GM12801 (cell line): ENCODE data around the gene VDAC1.

Source experiments
- TF ChIP-seq, protein P1 (sequence below): IDR thresholded peaks from one replicate; pipeline ENCODE4 v1.5.1; 2011; ENCODE audit warnings: control low read depth; ENCODE audit not compliant: insufficient read length; ENCODE audit errors: extremely low read depth

The VDAC1 gene

GRCh38 chr5:133962801-133963476, 41.8 kb downstream of the VDAC1 start:
- TF ChIP-seq, protein P1, sequence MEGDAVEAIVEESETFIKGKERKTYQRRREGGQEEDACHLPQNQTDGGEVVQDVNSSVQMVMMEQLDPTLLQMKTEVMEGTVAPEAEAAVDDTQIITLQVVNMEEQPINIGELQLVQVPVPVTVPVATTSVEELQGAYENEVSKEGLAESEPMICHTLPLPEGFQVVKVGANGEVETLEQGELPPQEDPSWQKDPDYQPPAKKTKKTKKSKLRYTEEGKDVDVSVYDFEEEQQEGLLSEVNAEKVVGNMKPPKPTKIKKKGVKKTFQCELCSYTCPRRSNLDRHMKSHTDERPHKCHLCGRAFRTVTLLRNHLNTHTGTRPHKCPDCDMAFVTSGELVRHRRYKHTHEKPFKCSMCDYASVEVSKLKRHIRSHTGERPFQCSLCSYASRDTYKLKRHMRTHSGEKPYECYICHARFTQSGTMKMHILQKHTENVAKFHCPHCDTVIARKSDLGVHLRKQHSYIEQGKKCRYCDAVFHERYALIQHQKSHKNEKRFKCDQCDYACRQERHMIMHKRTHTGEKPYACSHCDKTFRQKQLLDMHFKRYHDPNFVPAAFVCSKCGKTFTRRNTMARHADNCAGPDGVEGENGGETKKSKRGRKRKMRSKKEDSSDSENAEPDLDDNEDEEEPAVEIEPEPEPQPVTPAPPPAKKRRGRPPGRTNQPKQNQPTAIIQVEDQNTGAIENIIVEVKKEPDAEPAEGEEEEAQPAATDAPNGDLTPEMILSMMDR, result no peak

GRCh38 chr5:133962131-133962530, 42.6 kb downstream of the VDAC1 start:
- TF ChIP-seq, protein P1, result no peak

DNA sequence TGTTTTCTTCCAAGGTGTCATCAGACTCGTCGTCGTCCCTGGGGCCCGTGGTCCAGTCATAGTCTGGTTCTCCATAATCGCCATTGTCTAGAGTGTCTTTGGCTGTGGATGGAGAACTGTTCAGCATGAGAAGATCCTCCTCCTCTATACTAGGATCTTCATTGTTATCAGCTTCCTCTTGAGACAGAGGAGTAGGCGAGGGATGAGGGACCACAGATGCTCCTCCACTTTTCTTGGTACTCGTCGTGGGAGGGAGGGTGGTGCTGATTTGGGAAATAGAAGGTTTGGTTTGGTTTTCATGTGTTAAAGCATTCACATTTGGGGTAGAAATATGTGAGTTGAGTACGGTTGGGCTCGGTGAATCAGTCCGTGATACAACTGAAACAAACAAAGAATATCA, 45.1 kb downstream of the VDAC1 start:
- TF ChIP-seq, protein P1, result no peak

GRCh38 chr5:133957591-133957990, 47.2 kb downstream of the VDAC1 start:
- TF ChIP-seq, protein P1, result no peak

DNA sequence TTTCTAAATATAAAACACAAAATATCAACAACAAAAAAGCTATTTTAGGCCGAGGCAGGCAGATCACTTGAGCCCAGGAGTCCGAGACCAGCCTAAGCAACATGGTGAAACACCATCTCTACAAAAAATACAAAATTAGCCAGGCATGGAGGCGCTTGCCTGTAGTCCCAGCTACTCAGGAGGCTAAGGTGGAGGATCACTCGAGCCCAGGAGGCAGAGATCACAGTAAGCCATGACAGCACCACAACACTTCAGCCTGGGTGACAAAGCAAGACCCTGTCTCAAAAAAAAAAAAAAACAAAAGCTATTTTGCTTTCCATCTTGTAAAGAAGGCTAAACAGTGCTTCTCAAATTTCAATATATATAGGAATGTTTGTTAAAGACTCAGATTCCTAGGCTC, 47.7 kb downstream of the VDAC1 start:
- TF ChIP-seq, protein P1, result no peak

DNA sequence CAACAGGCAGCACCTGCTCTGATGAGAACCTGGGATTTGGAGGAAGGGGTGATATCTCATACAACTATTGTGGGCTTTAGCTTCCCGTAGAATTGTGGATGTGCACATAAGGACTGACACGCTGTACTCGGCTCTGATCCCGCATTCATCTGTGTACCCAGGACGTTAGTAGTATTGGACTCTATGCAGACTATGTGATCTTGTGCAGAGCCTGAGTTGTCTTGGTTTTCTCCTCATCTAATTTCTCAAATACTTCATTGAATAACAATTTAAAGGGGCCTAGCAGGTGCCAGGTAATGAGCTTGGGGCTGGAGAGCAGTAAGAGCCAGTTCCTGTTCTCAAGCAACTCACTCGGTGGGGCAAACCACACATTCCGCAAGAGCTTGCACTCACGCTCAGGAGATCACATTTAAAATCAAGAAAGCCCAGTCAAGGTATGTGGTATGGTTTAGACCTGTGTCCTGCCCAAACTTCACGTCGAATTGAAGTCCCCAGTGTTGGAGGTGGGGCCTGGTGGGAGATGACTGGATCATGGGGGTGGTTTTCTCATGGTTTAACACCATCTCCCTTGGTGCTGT, 51.1 kb downstream of the VDAC1 start:
- TF ChIP-seq, protein P1, result no peak

DNA sequence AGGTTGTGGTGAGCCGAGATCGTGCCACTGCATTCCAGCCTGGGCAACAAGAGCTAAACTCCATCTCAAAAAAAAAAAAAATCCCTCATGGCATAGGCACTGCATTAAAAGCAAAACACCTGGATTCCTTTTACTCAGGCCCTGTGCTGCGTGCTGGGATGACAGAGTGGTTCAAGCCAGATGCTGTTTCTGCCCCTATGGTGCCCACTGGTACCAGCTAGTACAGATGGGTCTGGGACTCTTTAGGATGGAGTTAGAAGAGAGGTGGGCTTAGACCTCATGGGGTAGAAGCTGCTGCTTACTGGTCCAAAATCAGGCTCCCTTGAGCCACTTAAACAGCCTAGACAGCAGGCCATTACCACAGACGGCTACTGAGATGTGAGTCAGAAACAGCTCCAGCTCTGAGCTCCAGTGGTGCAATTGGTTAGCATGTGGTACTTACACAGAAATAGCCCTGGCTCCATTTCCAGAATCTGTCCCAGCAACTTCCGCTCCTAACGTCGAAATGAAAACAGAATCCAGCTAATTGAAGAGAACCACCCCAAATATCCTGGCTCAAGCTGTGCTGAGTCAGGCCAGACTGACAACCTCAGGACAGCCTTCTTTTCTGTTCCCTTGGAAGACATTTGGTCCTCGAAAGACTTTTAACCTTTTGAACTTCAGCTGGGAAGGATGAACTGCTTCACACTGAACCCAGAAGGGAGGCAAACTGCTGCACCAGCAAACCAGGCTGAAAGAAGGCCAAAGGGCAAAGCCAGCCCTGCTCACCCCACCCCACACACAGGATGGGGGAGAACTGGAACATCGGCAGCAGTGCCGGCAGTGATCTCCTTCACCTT, 51.8 kb downstream of the VDAC1 start:
- TF ChIP-seq, protein P1, result no peak
